GM10266 (cell line): Measurements from ENCODE around the gene SYNE1.
"Not testable (repeated sequence)": the region's sequence is repeated elsewhere in the genome, so short reads cannot be mapped to it uniquely, and the experiment has no call there.

Experiments
- DNase-seq: peaks from one replicate; pipeline ENCODE4 v3.0.0; 2012; ENCODE audit errors: extremely low spot score
- CTCF ChIP-seq: IDR thresholded peaks from 2 replicates; pipeline ENCODE4 v1.5.1; 2012; ENCODE audit warnings: mild to moderate bottlenecking, low read depth; ENCODE audit not compliant: control insufficient read depth, insufficient read depth; ENCODE audit errors: missing control alignments

SYNE1 gene

GRCh38 chr6:152552616-152553209 lies 84.4 kb downstream of the SYNE1 start:
- TF ChIP-seq CTCF, result peak; percentile 82
- DNase-seq, result peak; percentile 31

GRCh38 chr6:152543519-152543918 lies 93.6 kb downstream of the SYNE1 start:
- no peak for DNase-seq
- no peak for TF ChIP-seq CTCF

GRCh38 chr6:152540381-152540780 lies 96.8 kb downstream of the SYNE1 start:
- DNase-seq, result no peak
- no peak for TF ChIP-seq CTCF

DNA sequence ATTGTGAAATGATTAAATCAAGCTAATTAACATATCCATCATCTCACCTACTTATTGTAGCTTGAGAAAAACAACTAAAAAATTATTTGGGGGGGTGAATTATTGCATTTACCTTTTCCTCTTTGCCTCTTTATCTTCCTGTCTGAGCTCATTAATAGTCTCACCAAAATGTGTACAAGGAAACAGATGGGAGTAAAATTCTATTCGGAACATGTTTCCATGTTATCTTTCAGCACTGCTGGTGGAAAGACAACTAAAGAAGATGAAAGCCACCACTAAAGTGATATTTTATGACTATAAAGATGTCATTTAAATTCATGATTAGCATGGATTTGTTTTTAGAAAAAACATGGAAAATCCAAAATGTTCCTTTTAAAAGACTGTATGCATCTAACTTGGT lies 102.6 kb downstream of the SYNE1 start:
- DNase-seq, result no peak
- TF ChIP-seq CTCF, result no peak

- no peak for DNase-seq
- no peak for TF ChIP-seq CTCF
Measured at GRCh38 chr6:152532556-152533422, 104.4 kb downstream of the SYNE1 start.

DNA sequence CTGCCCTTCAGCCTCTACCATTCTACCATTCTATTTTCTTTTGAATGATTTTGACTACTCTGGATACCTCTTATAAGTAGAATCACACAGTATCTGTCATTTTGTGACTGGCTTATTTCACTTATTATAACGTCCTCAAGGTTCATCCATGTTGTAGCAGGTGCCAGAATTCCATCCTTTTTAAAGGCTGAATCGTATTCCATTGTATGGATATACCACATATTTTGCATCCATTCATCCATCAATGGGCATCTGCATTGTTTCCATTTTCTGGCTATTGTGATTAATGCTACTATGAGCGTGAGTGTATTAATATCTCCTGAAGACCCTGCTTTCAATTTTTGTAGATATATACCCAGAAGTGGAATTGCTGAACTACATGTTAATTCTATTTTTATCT lies 105.5 kb downstream of the SYNE1 start:
- no peak for TF ChIP-seq CTCF
- DNase-seq, result no peak

DNA sequence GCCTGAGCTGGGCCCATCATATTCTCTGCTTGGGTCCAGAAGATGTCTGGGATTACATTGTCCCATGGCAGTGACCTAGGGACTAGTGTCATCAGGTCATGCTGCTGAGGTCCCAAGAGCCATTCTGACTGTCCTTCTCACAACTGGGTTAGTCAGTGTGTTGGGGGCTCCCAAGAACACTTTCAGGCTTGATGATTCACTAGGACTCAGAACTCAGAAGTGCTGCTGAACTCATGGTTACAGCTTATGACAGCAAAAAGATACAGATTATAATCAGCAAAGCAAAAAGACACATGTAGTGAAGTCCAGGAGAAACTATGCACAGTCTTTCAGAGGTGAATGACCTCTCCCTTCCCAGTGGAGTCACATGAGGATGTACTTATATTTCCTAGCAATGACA lies 107.8 kb downstream of the SYNE1 start:
- no peak for TF ChIP-seq CTCF
- DNase-seq, result no peak

DNA sequence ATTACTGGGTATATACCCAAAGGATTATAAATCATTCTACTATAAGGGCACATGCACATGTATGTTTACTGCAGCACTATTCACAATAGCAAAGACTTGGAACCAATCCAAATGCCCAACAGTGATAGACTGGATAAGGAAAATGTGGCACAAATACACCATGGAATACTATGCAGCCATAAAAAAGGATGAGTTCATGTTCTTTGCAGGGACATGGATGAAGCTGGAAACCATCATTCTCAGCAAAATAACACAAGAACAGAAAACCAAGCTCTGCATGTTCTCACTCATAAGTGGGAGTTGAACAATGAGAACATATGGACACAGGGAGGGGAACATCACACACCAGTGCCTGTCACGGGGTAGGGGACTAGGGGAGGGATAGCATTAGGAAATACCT lies 123.0 kb downstream of the SYNE1 start:
- not testable (repeated sequence) for DNase-seq
